Nephron progenitor cell (in vitro differentiated cells): ENCODE data around the gene PTPRA.

ENCODE experiments used
- DNase-seq: peaks from one replicate; pipeline ENCODE4 v3.0.0; 2021
- H3K27ac Mint-ChIP-seq: 2 replicates; pipeline ENCODE4 v1.8.0; 2021; ENCODE audit warnings: mild to moderate bottlenecking, moderate library complexity, mixed read lengths
- H3K27me3 Mint-ChIP-seq: 2 replicates; pipeline ENCODE4 v1.8.0; 2021; ENCODE audit warnings: mild to moderate bottlenecking, low read depth, mixed read lengths; ENCODE audit not compliant: poor library complexity
- H3K36me3 Mint-ChIP-seq: 2 replicates; pipeline ENCODE4 v1.8.0; 2021; ENCODE audit warnings: low read depth, mixed read lengths
- H3K4me1 Mint-ChIP-seq: 2 replicates; pipeline ENCODE4 v1.8.0; 2021; ENCODE audit warnings: mixed read lengths
- H3K4me3 Mint-ChIP-seq: 2 replicates; pipeline ENCODE4 v1.8.0; 2021; ENCODE audit warnings: mild to moderate bottlenecking, moderate library complexity, mixed read lengths
- H3K9me3 Mint-ChIP-seq: 2 replicates; pipeline ENCODE4 v1.8.0; 2021; ENCODE audit warnings: mild to moderate bottlenecking, moderate library complexity, mixed read lengths
- CTCF ChIP-seq: fragments of 200-600 bp; sonication (generic); IDR thresholded peaks from 2 replicates; pipeline ENCODE4 v1.5.0; 2021; ENCODE audit warnings: antibody characterized with exemption

PTPRA gene

DNA sequence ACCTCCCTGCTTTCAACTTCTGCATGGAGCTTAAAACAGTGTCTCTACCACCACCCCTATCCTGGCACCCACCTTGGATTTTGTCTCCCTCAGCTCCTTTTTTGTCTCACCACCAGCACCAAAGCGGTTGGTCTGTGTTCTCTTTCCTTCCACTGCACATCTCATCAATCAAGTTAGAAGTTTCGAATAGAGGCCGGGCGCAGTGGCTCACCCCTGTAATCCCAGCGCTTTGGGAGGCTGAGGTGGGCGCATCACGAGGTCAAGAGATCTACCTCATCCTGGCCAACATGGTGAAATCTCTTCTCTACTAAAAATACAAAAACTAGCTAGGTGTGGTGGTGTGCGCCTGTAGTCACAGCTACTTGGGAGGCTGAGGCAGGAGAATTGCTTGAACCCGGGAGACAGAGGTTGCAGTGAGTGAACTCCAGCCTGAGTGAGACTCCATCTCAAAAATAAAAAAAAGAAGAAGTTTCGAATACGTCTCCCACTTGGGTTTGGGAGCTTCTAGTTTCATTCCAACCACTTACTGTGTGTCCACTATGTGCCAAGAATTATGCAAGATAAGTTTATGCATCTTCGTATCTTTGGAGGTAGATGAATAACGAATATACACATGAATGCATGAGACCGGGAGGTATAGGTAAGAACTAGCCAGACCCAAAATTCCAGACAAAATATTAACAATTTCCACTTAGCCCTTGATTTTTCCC is 38.7 kb upstream of the PTPRA start:
- Mint-ChIP-seq H3K27me3 (peaks cover 7% of the 10 kb centered on the region), H3K36me3 (peaks cover 45% of the 10 kb centered on the region), H3K4me3 (no peak overlapping the region), H3K27ac (no peak overlapping the region), H3K4me1 (peaks cover 7% of the 10 kb centered on the region), H3K9me3 (no peaks in the 10 kb centered on the region)
- no peak for TF ChIP-seq CTCF
- DNase-seq: no peak

GRCh38 chr20:2835331-2835796 is 37.9 kb upstream of the PTPRA start:
- Mint-ChIP-seq H3K36me3 (peaks cover 45% of the 10 kb centered on the region), H3K27ac (no peak overlapping the region), H3K4me3 (no peak overlapping the region), H3K4me1 (peaks cover 8% of the 10 kb centered on the region), H3K9me3 (no peaks in the 10 kb centered on the region), H3K27me3 (peaks cover 2% of the 10 kb centered on the region)
- DNase-seq: no peak
- no peak for TF ChIP-seq CTCF

- peaks cover 2% of the 10 kb centered on the region for H3K27me3 Mint-ChIP-seq
- peaks cover 8% of the 10 kb centered on the region for H3K4me1 Mint-ChIP-seq
- H3K36me3 Mint-ChIP-seq: peaks cover 45% of the 10 kb centered on the region
- no peak overlapping the region for H3K4me3 Mint-ChIP-seq
- DNase-seq: no peak
- H3K9me3 Mint-ChIP-seq: no peaks in the 10 kb centered on the region
- H3K27ac Mint-ChIP-seq: no peak overlapping the region
- TF ChIP-seq CTCF: no peak
Measured at GRCh38 chr20:2836035-2836434, 37.2 kb upstream of the PTPRA start.

DNA sequence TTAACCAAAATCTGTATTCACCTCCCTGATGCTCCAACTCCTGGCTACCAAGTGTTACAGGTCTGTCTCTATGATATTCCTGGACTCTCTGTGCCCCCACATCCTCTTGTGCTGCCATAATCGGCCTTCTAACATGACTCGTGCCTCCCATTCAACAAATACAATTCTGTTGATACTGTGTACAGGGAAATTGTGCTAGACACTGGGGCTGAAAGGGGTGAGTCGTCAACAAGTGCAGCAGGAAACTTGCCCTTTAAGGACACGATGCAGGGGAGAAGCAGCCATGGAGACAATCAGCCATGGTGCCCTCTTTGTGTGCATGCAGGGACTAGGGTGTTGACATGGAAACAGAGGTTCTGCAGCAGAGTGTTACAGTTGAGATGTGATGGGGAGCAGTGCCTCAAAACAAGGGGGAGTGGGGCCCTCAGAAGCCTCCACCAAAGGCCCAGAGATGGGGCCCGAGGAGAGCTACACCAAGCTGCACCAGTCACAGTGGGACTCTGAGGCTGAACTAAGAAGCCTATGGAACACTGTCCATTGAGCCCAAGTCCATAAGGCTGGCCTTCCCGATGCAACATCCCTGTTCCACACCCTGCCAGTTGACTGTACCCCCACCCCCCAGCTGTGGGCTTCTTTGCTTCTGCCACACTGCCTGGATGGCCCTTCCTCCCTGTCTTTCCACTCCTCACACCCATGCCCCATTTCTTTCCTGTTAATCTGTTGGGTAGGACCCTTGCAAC is 35.9 kb upstream of the PTPRA start:
- peaks cover 2% of the 10 kb centered on the region for H3K27me3 Mint-ChIP-seq
- no peak overlapping the region for H3K27ac Mint-ChIP-seq
- peaks cover 45% of the 10 kb centered on the region for H3K36me3 Mint-ChIP-seq
- no peak overlapping the region for H3K4me3 Mint-ChIP-seq
- no peaks in the 10 kb centered on the region for H3K9me3 Mint-ChIP-seq
- DNase-seq: no peak
- TF ChIP-seq CTCF: no peak
- H3K4me1 Mint-ChIP-seq: peaks cover 14% of the 10 kb centered on the region

DNA sequence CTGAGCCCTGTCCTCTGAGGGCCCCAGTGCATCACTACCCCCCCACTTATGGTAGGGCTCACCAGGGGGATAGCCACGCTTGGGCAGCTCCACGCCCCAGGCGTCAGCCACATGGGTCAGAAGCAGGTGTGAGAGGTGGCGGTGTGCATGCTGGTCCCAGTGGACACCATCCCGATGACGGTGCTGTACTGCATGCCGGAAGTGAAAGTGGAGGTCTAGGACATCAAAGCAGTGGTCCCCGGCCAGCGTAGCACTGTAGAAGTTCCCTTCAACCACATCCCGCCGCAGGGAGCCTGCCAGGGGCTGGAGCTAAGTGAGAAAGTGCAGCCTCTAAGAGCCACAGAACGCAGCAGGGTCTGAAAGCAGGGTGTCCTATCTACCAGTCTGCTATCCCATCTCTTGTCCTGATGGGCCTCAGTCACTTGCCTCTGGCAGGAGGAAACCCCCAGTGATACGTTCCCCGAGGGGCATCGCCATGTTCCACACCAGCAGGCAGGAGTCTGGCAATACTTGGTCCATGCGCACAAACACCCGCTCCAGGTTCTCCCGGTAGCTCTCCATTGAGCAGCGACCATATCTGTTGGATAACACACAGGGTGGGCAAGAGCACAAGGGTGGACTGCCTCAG is 35.0 kb upstream of the PTPRA start:
- Mint-ChIP-seq H3K9me3 (no peaks in the 10 kb centered on the region), H3K4me1 (peaks cover 14% of the 10 kb centered on the region), H3K27me3 (peaks cover 6% of the 10 kb centered on the region), H3K36me3 (peaks cover 45% of the 10 kb centered on the region), H3K27ac (no peak overlapping the region), H3K4me3 (no peak overlapping the region)
- no peak for DNase-seq
- TF ChIP-seq CTCF: no peak
